HG02840 (cell line): ENCODE results near the gene GYS1.

Experiments used
- ATAC-seq: cut with Tn5 transposase; IDR thresholded peaks from one replicate; pipeline ENCODE4 v1.9.1; 2021; ENCODE audit warnings: mild to moderate bottlenecking, moderate library complexity, moderate number of reproducible peaks; ENCODE audit not compliant: unreplicated experiment, low FRiP score

GYS1 gene

GRCh38 chr19:48918801-48919247, 74.3 kb downstream of the GYS1 start:
- ATAC-seq: no peak
